ENCODE data around the gene CHST13. TPM values are rescaled to one million over a fixed set of nuclear protein-coding genes. Genes with fewer than 3 reads are reported as not detected.

Gene CHST13
- total RNA-seq, 4 donors from 2014 or later: 0.23 to 0.95 TPM; not detected in 2

GRCh38 chr3:126488185-126488584, 35.8 kb upstream of the CHST13 start:
- Histone ChIP-seq H3K27me3 (peaks cover 0 to 10% (median 0%) of the 10 kb centered on the region in 4 donors), H3K36me3 (no peaks in the 10 kb centered on the region), H3K4me1 (peaks cover 6 to 18% (median 8%) of the 10 kb centered on the region in 3 donors), H3K9me3 (no peaks in the 10 kb centered on the region), H3K4me3 (no peak overlapping the region), H3K27ac (no peak overlapping the region)
- intact Hi-C loops (cut with DNase I): no loop called here
- TF ChIP-seq CTCF (IDR thresholded peaks at IDR 0.05): no peak
- no peak for TF ChIP-seq POLR2A (IDR thresholded peaks at IDR 0.05)
- DNase-seq: no peak
- 56 to 80% methylated on average over 1 to 4 of the region's 14 CpGs for WGBS, 2 donors

GRCh38 chr3:126488886-126489569, 34.9 kb upstream of the CHST13 start:
- Histone ChIP-seq H3K4me1 (peaks cover 6 to 18% (median 8%) of the 10 kb centered on the region in 3 donors), H3K27me3 (peaks cover 0 to 10% (median 0%) of the 10 kb centered on the region in 4 donors), H3K36me3 (no peaks in the 10 kb centered on the region), H3K9me3 (no peaks in the 10 kb centered on the region), H3K4me3 (no peak overlapping the region), H3K27ac (no peak overlapping the region)
- intact Hi-C loops (cut with DNase I): no loop called here
- TF ChIP-seq POLR2A (IDR thresholded peaks at IDR 0.05): no peak
- no peak for TF ChIP-seq CTCF (IDR thresholded peaks at IDR 0.05)
- DNase-seq: no peak
- 90 to 91% methylated on average over 15 to 16 of the region's 16 CpGs for WGBS, 2 donors

GRCh38 chr3:126490619-126491018, 33.3 kb upstream of the CHST13 start:
- Histone ChIP-seq H3K27ac (no peak overlapping the region), H3K9me3 (no peaks in the 10 kb centered on the region), H3K4me3 (no peak overlapping the region), H3K27me3 (peaks cover 0 to 10% (median 0%) of the 10 kb centered on the region in 4 donors), H3K4me1 (peaks cover 6 to 18% (median 8%) of the 10 kb centered on the region in 3 donors), H3K36me3 (no peaks in the 10 kb centered on the region)
- no peak for DNase-seq
- TF ChIP-seq CTCF (IDR thresholded peaks at IDR 0.05) (no peak), POLR2A (IDR thresholded peaks at IDR 0.05) (no peak)
- intact Hi-C loops (cut with DNase I): no loop called here
- 65% methylated on average over 6 of the region's 6 CpGs; no CpG with 5 or more reads in 1 of the 2 donors for WGBS, 2 donors

GRCh38 chr3:126491221-126492013, 32.5 kb upstream of the CHST13 start:
- H3K4me1 ChIP-seq: peaks cover 6 to 15% (median 8%) of the 10 kb centered on the region in 3 donors
- TF ChIP-seq POLR2A (IDR thresholded peaks at IDR 0.05) (no peak), CTCF (IDR thresholded peaks at IDR 0.05) (no peak)
- DNase-seq: no peak
- no peaks in the 10 kb centered on the region for H3K36me3 ChIP-seq
- intact Hi-C loops (cut with DNase I): no loop called here
- WGBS, 2 donors: 46 to 86% methylated on average over 11 to 18 of the region's 21 CpGs
- peaks cover 0 to 10% (median 0%) of the 10 kb centered on the region in 4 donors for H3K27me3 ChIP-seq
- no peaks in the 10 kb centered on the region for H3K9me3 ChIP-seq
- H3K4me3 ChIP-seq: no peak overlapping the region
- no peak overlapping the region for H3K27ac ChIP-seq

- intact Hi-C loops (cut with DNase I): no loop called here
- 69 to 87% methylated on average over 10 of the region's 14 CpGs for WGBS, 2 donors
- Histone ChIP-seq H3K9me3 (no peaks in the 10 kb centered on the region), H3K27me3 (peaks cover 0 to 1% (median 0%) of the 10 kb centered on the region in 4 donors), H3K36me3 (no peaks in the 10 kb centered on the region), H3K4me1 (no peaks in the 10 kb centered on the region), H3K27ac (no peak overlapping the region), H3K4me3 (no peak overlapping the region)
- no peak for TF ChIP-seq POLR2A (IDR thresholded peaks at IDR 0.05)
- no peak for TF ChIP-seq CTCF (IDR thresholded peaks at IDR 0.05)
- DNase-seq: no peak
These were observed 30.9 kb upstream of the CHST13 start for GRCh38 chr3:126493051-126493450.
